ENCODE results near the gene ZNF382.
A peak's percentile ranks its signal among the peaks of the same experiment; 100 is the strongest.
"Not testable (repeated sequence)": the region's sequence is repeated elsewhere in the genome, so short reads cannot be mapped to it uniquely, and the experiment has no call there.

Gene ZNF382

GRCh38 chr19:36605101-36605876 is at the start of gene ZNF382:
TSS of gene ZNF382 (plus strand) at chr19:36605313. CDS start at chr19:36609915, 4,602 bp downstream.
- peaks cover 2% of the 10 kb centered on the region for H3K4me1 ChIP-seq (ENCODE audit: control insufficient read depth, insufficient read depth, low read length)
- peak within 1 kb of the TSS; percentile 93 for H3K4me3 ChIP-seq (ENCODE audit: low read length)
- no peaks in the 10 kb centered on the region for H3K27me3 ChIP-seq (replicated peaks; ENCODE audit: control insufficient read depth, insufficient read depth, low read length)
- H3K9me3 ChIP-seq (ENCODE audit: control insufficient read depth, low read length), result peaks cover 17% of the 10 kb centered on the region
- peak within 1 kb of the TSS; percentile 83 for H3K9ac ChIP-seq (ENCODE audit: low read length)
- DNase-seq (ENCODE audit: low read depth), result peak; percentile 90
- peaks cover 7% of the 10 kb centered on the region for H3K36me3 ChIP-seq (ENCODE audit: control insufficient read depth, insufficient read depth, low read length, severe bottlenecking)

- no peak overlapping the region for H3K9ac ChIP-seq (ENCODE audit: low read length)
- H3K4me3 ChIP-seq (ENCODE audit: low read length), result peak overlapping the region; percentile 16
- peaks cover 60% of the 10 kb centered on the region for H3K36me3 ChIP-seq (ENCODE audit: control insufficient read depth, insufficient read depth, low read length, severe bottlenecking)
- no peaks in the 10 kb centered on the region for H3K4me1 ChIP-seq (ENCODE audit: control insufficient read depth, insufficient read depth, low read length)
- peaks cover 79% of the 10 kb centered on the region for H3K9me3 ChIP-seq (ENCODE audit: control insufficient read depth, low read length)
- no peak for DNase-seq (ENCODE audit: low read depth)
- no peaks in the 10 kb centered on the region for H3K27me3 ChIP-seq (replicated peaks; ENCODE audit: control insufficient read depth, insufficient read depth, low read length)
Observed at GRCh38 chr19:36564391-36564790, 40.7 kb upstream of the ZNF382 start.

- Histone ChIP-seq H3K36me3 (ENCODE audit: control insufficient read depth, insufficient read depth, low read length, severe bottlenecking) (peaks cover 34% of the 10 kb centered on the region), H3K4me1 (ENCODE audit: control insufficient read depth, insufficient read depth, low read length) (peaks cover 18% of the 10 kb centered on the region), H3K4me3 (ENCODE audit: low read length) (peak overlapping the region; percentile 97), H3K9ac (ENCODE audit: low read length) (peak overlapping the region; percentile 92), H3K9me3 (ENCODE audit: control insufficient read depth, low read length) (peaks cover 20% of the 10 kb centered on the region), H3K27me3 (replicated peaks; ENCODE audit: control insufficient read depth, insufficient read depth, low read length) (no peaks in the 10 kb centered on the region)
- DNase-seq (ENCODE audit: low read depth), result no peak
Observed at GRCh38 chr19:36572593-36573019, 32.5 kb upstream of the ZNF382 start.

GRCh38 chr19:36573020-36573894 is 31.9 kb upstream of the ZNF382 start, which contains the start of gene ZNF529:
TSS of gene ZNF529 (minus strand) at chr19:36573292. CDS start at chr19:36572346, 946 bp downstream.
- peaks cover 18% of the 10 kb centered on the region for H3K4me1 ChIP-seq (ENCODE audit: control insufficient read depth, insufficient read depth, low read length)
- peak within 1 kb of the TSS; percentile 97 for H3K4me3 ChIP-seq (ENCODE audit: low read length)
- peaks cover 38% of the 10 kb centered on the region for H3K36me3 ChIP-seq (ENCODE audit: control insufficient read depth, insufficient read depth, low read length, severe bottlenecking)
- H3K27me3 ChIP-seq (replicated peaks; ENCODE audit: control insufficient read depth, insufficient read depth, low read length), result no peaks in the 10 kb centered on the region
- H3K9me3 ChIP-seq (ENCODE audit: control insufficient read depth, low read length), result peaks cover 18% of the 10 kb centered on the region
- H3K9ac ChIP-seq (ENCODE audit: low read length), result peak within 1 kb of the TSS; percentile 92
- DNase-seq (ENCODE audit: low read depth), result peak; percentile 94

- H3K36me3 ChIP-seq (ENCODE audit: control insufficient read depth, insufficient read depth, low read length, severe bottlenecking), result peaks cover 39% of the 10 kb centered on the region
- peak; percentile 57 for DNase-seq (ENCODE audit: low read depth)
- H3K9me3 ChIP-seq (ENCODE audit: control insufficient read depth, low read length), result peaks cover 16% of the 10 kb centered on the region
Observed at GRCh38 chr19:36573895-36574720, 31.0 kb upstream of the ZNF382 start.

GRCh38 chr19:36574741-36575140 is 30.4 kb upstream of the ZNF382 start:
- Histone ChIP-seq H3K27me3 (replicated peaks; ENCODE audit: control insufficient read depth, insufficient read depth, low read length) (no peaks in the 10 kb centered on the region), H3K4me1 (ENCODE audit: control insufficient read depth, insufficient read depth, low read length) (peaks cover 18% of the 10 kb centered on the region), H3K4me3 (ENCODE audit: low read length) (peak overlapping the region; percentile 97), H3K9ac (ENCODE audit: low read length) (no peak overlapping the region), H3K9me3 (ENCODE audit: control insufficient read depth, low read length) (peaks cover 23% of the 10 kb centered on the region), H3K36me3 (ENCODE audit: control insufficient read depth, insufficient read depth, low read length, severe bottlenecking) (peaks cover 39% of the 10 kb centered on the region)
- DNase-seq (ENCODE audit: low read depth), result no peak

More at GRCh38 chr19:36573895-36574720, 31.0 kb upstream of the ZNF382 start:
- Histone ChIP-seq H3K9ac (ENCODE audit: low read length) (peak overlapping the region; percentile 92), H3K27me3 (replicated peaks; ENCODE audit: control insufficient read depth, insufficient read depth, low read length) (no peaks in the 10 kb centered on the region), H3K4me3 (ENCODE audit: low read length) (peak overlapping the region; percentile 97), H3K4me1 (ENCODE audit: control insufficient read depth, insufficient read depth, low read length) (peaks cover 18% of the 10 kb centered on the region)

GRCh38 chr19:36577271-36577996 is 27.7 kb upstream of the ZNF382 start:
- no peak overlapping the region for H3K9ac ChIP-seq (ENCODE audit: low read length)
- peaks cover 10% of the 10 kb centered on the region for H3K4me1 ChIP-seq (ENCODE audit: control insufficient read depth, insufficient read depth, low read length)
- peaks cover 58% of the 10 kb centered on the region for H3K36me3 ChIP-seq (ENCODE audit: control insufficient read depth, insufficient read depth, low read length, severe bottlenecking)
- no peaks in the 10 kb centered on the region for H3K27me3 ChIP-seq (replicated peaks; ENCODE audit: control insufficient read depth, insufficient read depth, low read length)
- H3K9me3 ChIP-seq (ENCODE audit: control insufficient read depth, low read length), result peaks cover 49% of the 10 kb centered on the region
- H3K4me3 ChIP-seq (ENCODE audit: low read length), result no peak overlapping the region
- DNase-seq (ENCODE audit: low read depth), result no peak

GRCh38 chr19:36579255-36579654 is 25.9 kb upstream of the ZNF382 start:
- peaks cover 73% of the 10 kb centered on the region for H3K36me3 ChIP-seq (ENCODE audit: control insufficient read depth, insufficient read depth, low read length, severe bottlenecking)
- DNase-seq (ENCODE audit: low read depth), result no peak
- no peak overlapping the region for H3K9ac ChIP-seq (ENCODE audit: low read length)
- H3K9me3 ChIP-seq (ENCODE audit: control insufficient read depth, low read length), result peaks cover 61% of the 10 kb centered on the region
- peak overlapping the region; percentile 52 for H3K4me3 ChIP-seq (ENCODE audit: low read length)
- peaks cover 7% of the 10 kb centered on the region for H3K4me1 ChIP-seq (ENCODE audit: control insufficient read depth, insufficient read depth, low read length)
- no peaks in the 10 kb centered on the region for H3K27me3 ChIP-seq (replicated peaks; ENCODE audit: control insufficient read depth, insufficient read depth, low read length)

- not testable (repeated sequence) for H3K27me3 ChIP-seq (replicated peaks; ENCODE audit: control insufficient read depth, insufficient read depth, low read length); H3K9ac ChIP-seq (ENCODE audit: low read length); DNase-seq (ENCODE audit: low read depth); H3K9me3 ChIP-seq (ENCODE audit: control insufficient read depth, low read length); H3K4me3 ChIP-seq (ENCODE audit: low read length); H3K4me1 ChIP-seq (ENCODE audit: control insufficient read depth, insufficient read depth, low read length); H3K36me3 ChIP-seq (ENCODE audit: control insufficient read depth, insufficient read depth, low read length, severe bottlenecking)
Observed at GRCh38 chr19:36602681-36603080, 2.4 kb upstream of the ZNF382 start.

GRCh38 chr19:36604656-36605100 is 435 bp upstream of the ZNF382 start:
- H3K36me3 ChIP-seq (ENCODE audit: control insufficient read depth, insufficient read depth, low read length, severe bottlenecking), result peaks cover 2% of the 10 kb centered on the region
- peaks cover 13% of the 10 kb centered on the region for H3K9me3 ChIP-seq (ENCODE audit: control insufficient read depth, low read length)
- peak; percentile 59 for DNase-seq (ENCODE audit: low read depth)
- no peaks in the 10 kb centered on the region for H3K27me3 ChIP-seq (replicated peaks; ENCODE audit: control insufficient read depth, insufficient read depth, low read length)
- peak overlapping the region; percentile 83 for H3K9ac ChIP-seq (ENCODE audit: low read length)
- peak overlapping the region; percentile 93 for H3K4me3 ChIP-seq (ENCODE audit: low read length)
- peaks cover 2% of the 10 kb centered on the region for H3K4me1 ChIP-seq (ENCODE audit: control insufficient read depth, insufficient read depth, low read length)

Data from adipocyte (in vitro differentiated cells).